ENCODE results near the gene MPND.
"Not testable (repeated sequence)": the region's sequence is repeated elsewhere in the genome, so short reads cannot be mapped to it uniquely, and the experiment has no call there.

MPND gene

GRCh38 chr19:4347521-4347920 lies 4.2 kb downstream of the MPND start:
- DNase-seq (ENCODE audit: low read depth): no peak
- no peak for TF ChIP-seq CTCF (IDR thresholded peaks at IDR 0.05; ENCODE audit: control insufficient read depth, insufficient read depth, low read depth, low read length, missing control alignments)
- no peak overlapping the region for H3K4me3 ChIP-seq (ENCODE audit: control insufficient read depth, low read depth, low read length)

GRCh38 chr19:4349225-4349624 lies 5.9 kb downstream of the MPND start:
- H3K4me3 ChIP-seq (ENCODE audit: control insufficient read depth, low read depth, low read length); DNase-seq (ENCODE audit: low read depth): not testable (repeated sequence)

DNA sequence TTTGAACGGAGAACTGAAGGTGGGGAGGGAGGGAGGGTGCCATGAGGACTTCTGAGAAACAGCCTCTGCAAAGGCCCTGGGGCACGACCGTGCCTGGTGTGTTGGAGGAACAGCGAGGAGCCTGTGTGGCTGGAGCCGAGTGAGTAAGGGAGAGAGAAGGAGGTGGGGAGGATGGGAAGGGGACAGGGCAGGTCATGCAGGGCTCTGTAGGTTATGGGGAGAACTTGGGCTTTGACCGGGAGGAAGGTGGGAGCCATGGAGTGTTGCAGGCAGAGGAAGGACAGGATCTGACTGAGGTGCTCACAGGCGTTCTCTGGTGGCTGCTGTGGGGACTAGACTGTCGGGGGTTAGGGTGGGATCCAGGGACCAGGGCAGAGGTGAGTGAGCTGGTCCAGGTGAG lies 6.7 kb downstream of the MPND start:
- no peak for TF ChIP-seq CTCF (IDR thresholded peaks at IDR 0.05; ENCODE audit: control insufficient read depth, insufficient read depth, low read depth, low read length, missing control alignments)
- DNase-seq (ENCODE audit: low read depth): no peak
- no peak overlapping the region for H3K4me3 ChIP-seq (ENCODE audit: control insufficient read depth, low read depth, low read length)

- TF ChIP-seq CTCF (IDR thresholded peaks at IDR 0.05; ENCODE audit: control insufficient read depth, insufficient read depth, low read depth, low read length, missing control alignments): no peak
- DNase-seq (ENCODE audit: low read depth): no peak
These were observed 7.4 kb downstream of the MPND start for GRCh38 chr19:4350726-4351125.

DNA sequence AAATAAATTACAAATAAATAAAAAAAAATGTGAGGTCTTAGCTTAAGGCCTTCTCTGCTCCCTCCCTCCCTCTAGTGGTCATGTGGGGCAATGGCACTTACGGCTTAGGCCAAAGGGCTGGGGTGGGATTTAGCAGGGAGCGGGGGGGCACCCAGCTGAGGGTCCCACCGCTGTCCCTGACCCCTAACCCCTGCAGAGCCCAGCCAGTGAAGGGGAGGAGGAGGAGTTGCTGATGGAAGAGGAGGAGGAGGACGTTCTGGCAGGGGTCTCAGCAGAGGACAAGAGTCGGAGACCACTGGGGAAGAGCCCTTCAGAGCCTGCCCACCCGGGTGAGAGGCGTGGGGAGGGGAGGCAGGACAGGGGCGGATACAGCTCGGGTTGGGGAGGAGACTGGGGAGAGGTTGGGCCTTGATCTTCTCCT lies 9.3 kb downstream of the MPND start:
- TF ChIP-seq CTCF (IDR thresholded peaks at IDR 0.05; ENCODE audit: control insufficient read depth, insufficient read depth, low read depth, low read length, missing control alignments): peak; percentile 93
- no peak for DNase-seq (ENCODE audit: low read depth)
- no peak overlapping the region for H3K4me3 ChIP-seq (ENCODE audit: control insufficient read depth, low read depth, low read length)

More at GRCh38 chr19:4350726-4351125, 7.4 kb downstream of the MPND start:
- H3K4me3 ChIP-seq (ENCODE audit: control insufficient read depth, low read depth, low read length): no peak overlapping the region

- DNase-seq (ENCODE audit: low read depth): no peak
- no peak for TF ChIP-seq CTCF (IDR thresholded peaks at IDR 0.05; ENCODE audit: control insufficient read depth, insufficient read depth, low read depth, low read length, missing control alignments)
- no peak overlapping the region for H3K4me3 ChIP-seq (ENCODE audit: control insufficient read depth, low read depth, low read length)
These were observed 10.9 kb downstream of the MPND start for GRCh38 chr19:4354282-4354681.

DNA sequence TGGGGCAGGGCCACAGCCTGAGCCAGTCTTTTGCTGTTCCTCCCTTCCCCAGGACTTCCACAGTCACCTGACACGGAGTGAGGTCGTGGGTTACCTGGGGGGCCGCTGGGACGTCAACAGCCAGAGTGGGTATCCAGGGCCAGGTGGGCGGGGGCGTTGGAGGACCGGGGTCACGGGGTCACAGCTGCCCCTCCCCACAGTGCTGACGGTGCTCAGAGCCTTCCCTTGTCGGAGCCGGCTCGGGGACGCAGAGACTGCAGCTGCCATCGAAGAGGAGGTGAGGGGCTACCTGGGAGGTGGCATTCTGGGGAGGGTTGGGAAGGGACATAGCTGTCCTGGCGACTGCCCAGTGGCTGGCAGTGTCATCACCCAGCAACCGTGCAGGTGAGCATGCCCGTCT lies 11.5 kb downstream of the MPND start:
- TF ChIP-seq CTCF (IDR thresholded peaks at IDR 0.05; ENCODE audit: control insufficient read depth, insufficient read depth, low read depth, low read length, missing control alignments): no peak
- no peak overlapping the region for H3K4me3 ChIP-seq (ENCODE audit: control insufficient read depth, low read depth, low read length)
- no peak for DNase-seq (ENCODE audit: low read depth)
